GM06990 (cell line): ENCODE measurements around the gene PACRG.

Experiments
- DNase-seq: peaks from one replicate; pipeline ENCODE4 v3.0.0-alpha.2; 2011; ENCODE audit not compliant: insufficient read length; ENCODE audit errors: extremely low read depth
- H3K27me3 ChIP-seq: replicated peaks from 2 replicates; pipeline ENCODE4 v1.6.0; 2011; ENCODE audit warnings: low read length; ENCODE audit not compliant: control insufficient read depth, insufficient read depth
- H3K36me3 ChIP-seq: 2 replicates; pipeline ENCODE4 v1.5.1; 2011; ENCODE audit warnings: low read length; ENCODE audit not compliant: control insufficient read depth, insufficient read depth
- H3K4me3 ChIP-seq: replicated peaks from 2 replicates; pipeline ENCODE4 v1.5.1; 2011; ENCODE audit warnings: low read depth, mild to moderate bottlenecking, control low read depth, low read length
- TF ChIP-seq, protein P1 (sequence below): IDR thresholded peaks from 2 replicates; pipeline ENCODE4 v1.5.1; 2011; ENCODE audit warnings: low read length, control low read depth, mild to moderate bottlenecking, inconsistent platforms; ENCODE audit not compliant: insufficient read depth, poor library complexity, severe bottlenecking

PACRG gene

DNA sequence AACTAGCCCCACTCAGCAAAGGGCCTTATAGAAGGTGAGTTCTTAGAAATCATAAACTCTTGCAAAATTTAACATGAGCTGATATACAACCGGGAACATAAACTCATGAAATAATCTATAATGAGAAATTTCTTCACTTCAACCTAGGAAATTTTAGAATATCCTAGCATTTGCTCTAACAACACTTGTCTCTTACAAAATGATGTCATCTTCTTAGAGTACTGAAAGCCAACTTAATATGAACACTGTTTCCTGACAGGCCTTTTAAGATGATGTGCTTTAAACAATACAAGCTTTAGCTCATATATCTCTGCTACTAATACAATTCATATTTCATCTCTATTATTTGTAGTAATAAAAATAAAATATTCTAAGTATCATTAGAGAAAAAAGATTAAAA lies 932 bp downstream of the PACRG start:
- Histone ChIP-seq H3K36me3 (no peaks in the 10 kb centered on the region), H3K4me3 (no peak overlapping the region), H3K27me3 (no peaks in the 10 kb centered on the region)
- TF ChIP-seq, protein P1, sequence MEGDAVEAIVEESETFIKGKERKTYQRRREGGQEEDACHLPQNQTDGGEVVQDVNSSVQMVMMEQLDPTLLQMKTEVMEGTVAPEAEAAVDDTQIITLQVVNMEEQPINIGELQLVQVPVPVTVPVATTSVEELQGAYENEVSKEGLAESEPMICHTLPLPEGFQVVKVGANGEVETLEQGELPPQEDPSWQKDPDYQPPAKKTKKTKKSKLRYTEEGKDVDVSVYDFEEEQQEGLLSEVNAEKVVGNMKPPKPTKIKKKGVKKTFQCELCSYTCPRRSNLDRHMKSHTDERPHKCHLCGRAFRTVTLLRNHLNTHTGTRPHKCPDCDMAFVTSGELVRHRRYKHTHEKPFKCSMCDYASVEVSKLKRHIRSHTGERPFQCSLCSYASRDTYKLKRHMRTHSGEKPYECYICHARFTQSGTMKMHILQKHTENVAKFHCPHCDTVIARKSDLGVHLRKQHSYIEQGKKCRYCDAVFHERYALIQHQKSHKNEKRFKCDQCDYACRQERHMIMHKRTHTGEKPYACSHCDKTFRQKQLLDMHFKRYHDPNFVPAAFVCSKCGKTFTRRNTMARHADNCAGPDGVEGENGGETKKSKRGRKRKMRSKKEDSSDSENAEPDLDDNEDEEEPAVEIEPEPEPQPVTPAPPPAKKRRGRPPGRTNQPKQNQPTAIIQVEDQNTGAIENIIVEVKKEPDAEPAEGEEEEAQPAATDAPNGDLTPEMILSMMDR = no peak
- DNase-seq = no peak

DNA sequence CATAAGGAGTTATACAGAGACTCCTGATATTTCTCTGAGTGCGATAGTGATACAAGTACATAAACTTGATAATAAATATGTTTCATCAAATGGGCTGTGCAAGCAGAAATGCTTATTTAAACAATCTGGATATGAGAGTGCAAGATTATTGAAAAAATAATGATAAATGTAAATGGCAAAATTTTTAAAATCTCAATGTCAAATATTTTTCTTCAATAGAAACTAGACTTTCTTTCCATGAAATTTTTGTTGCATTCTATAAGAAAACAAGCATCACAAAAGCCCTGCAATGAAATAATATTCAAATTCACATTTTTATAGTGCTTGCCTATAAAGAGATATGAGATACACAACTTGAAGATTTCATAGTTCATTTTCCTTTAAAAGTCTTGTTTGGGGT lies 2.7 kb downstream of the PACRG start:
- Histone ChIP-seq H3K4me3 (no peak overlapping the region), H3K36me3 (no peaks in the 10 kb centered on the region), H3K27me3 (no peaks in the 10 kb centered on the region)
- TF ChIP-seq, protein P1 = no peak
- DNase-seq = no peak

DNA sequence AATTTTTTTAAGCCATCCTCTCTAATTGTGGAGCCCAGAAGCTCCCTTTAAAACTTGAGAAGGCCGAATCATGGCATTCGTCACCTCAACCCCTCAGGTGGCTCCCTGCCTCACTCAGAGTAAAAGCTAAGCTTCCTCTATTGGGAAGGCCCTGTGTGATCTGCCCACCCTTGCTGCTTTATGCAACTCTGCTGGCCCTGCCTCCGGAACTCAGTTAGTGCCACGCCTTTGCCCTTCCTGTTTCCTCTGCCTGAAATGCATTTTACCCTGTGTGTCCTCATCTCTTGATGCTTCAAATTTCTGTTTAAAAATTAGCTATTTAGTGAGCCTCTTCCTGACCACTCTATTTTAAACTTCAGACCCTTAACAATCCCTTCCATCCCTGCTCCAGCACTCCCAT lies 5.7 kb downstream of the PACRG start:
- TF ChIP-seq, protein P1 = no peak
- H3K36me3 ChIP-seq = no peaks in the 10 kb centered on the region
- no peak for DNase-seq
- H3K4me3 ChIP-seq = no peak overlapping the region
- no peaks in the 10 kb centered on the region for H3K27me3 ChIP-seq

DNA sequence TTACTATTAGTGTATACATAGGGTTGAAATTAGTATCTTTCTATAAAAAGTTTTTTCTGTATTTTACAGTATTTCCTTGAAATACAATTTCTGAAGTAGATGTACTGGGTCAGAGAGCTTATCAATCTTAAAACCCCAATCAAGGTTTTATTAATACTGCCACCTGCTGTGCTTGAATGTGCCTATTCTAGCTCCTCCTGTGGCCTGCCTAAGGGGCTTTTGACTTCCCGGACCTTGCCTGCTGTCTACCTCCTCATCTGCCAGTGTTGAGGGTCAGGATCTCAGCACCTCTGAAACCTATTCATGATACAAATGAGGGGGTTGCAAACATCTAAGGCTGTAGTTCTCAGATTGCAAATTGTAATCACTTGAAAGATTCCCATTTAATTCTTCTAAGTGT lies 9.2 kb downstream of the PACRG start:
- H3K4me3 ChIP-seq = no peak overlapping the region
- DNase-seq = no peak
- H3K27me3 ChIP-seq = no peaks in the 10 kb centered on the region
- TF ChIP-seq, protein P1 = no peak
- no peaks in the 10 kb centered on the region for H3K36me3 ChIP-seq

DNA sequence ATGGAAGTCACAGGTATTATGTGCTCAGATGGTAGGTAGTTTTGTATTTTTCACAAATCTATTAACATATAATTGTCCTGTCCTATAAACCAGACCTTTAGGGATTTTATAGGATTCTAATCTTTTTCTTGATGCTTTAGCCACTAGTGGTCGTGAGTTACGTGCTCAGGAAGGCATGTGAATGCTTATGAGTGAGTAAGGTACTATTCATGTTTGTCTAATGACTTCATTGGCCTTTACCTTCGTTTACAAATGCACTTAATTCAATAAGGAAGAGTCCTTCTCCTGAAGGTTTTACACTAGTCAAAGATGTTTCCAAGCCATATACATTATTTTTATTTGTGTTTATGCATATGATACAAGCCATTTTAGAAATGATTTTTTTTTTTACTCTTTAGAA lies 23.0 kb downstream of the PACRG start:
- no peak for DNase-seq
- TF ChIP-seq, protein P1 = no peak
- no peaks in the 10 kb centered on the region for H3K27me3 ChIP-seq
- no peak overlapping the region for H3K4me3 ChIP-seq
- H3K36me3 ChIP-seq = no peaks in the 10 kb centered on the region

DNA sequence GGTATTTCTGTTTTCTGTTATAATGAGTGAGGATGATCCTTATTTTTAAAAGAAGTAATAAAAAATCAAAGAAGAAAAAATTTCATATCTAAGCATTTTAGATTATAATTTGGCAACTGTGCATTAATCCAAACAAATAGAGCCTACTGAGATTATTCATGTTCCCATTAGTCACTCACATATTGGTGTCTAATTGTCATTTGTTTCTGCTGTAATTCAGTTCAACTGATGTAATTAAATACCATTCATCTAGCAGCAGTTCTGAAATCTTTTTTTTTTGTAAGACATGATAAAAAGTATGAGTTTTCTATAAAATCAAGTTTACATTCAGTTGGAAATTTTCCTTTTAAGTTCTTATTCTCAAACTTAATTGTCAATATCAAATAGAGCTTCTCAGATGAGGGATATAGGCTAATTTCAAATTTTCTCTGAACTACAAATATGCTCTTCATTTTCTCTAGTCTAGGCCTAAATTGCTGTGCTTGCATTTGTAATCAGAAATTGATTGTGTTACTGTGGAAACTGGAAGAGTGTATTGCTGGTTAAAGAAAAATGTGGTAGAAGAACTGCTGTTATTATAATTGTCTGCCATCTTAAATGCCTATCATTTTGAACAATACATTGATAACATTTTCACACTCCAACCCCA lies 23.6 kb downstream of the PACRG start:
- TF ChIP-seq, protein P1 = no peak
- DNase-seq = no peak

More for the DNA sequence above, 23.6 kb downstream of the PACRG start:
- Histone ChIP-seq H3K4me3 (no peak overlapping the region), H3K27me3 (no peaks in the 10 kb centered on the region), H3K36me3 (no peaks in the 10 kb centered on the region)
